ENCODE measurements around the gene TREML1.

TREML1 gene

DNA sequence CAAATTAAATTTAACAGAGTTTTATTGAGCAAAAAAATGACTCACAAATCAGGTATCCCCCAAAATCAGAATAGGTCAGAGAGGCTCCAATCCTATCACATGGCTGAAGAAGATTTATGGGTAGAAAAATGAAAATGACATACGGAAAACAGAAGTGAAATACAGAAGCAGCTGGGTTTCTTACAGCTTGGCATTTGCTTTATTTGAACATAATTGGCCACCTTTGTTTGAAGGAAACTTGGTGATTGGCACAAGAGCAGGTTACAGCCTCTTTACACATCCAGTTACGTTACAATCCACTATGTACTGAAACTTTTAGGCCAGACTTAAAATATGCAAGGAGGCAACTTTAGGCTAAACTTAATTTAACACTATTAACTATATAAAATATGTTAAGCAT is 20.5 kb upstream of the TREML1 start (continued):
- TF ChIP-seq TRIM28 (IDR thresholded peaks at IDR 0.05; ENCODE audit: borderline replicate concordance, low read length): no peak

- TF ChIP-seq ZNF785 (tag by site-specific recombination; IDR thresholded peaks at IDR 0.05) (no peak), ZNF302 (tag by site-specific recombination; IDR thresholded peaks at IDR 0.05; ENCODE audit: low read depth) (no peak)
- TF ChIP-seq, protein P1, sequence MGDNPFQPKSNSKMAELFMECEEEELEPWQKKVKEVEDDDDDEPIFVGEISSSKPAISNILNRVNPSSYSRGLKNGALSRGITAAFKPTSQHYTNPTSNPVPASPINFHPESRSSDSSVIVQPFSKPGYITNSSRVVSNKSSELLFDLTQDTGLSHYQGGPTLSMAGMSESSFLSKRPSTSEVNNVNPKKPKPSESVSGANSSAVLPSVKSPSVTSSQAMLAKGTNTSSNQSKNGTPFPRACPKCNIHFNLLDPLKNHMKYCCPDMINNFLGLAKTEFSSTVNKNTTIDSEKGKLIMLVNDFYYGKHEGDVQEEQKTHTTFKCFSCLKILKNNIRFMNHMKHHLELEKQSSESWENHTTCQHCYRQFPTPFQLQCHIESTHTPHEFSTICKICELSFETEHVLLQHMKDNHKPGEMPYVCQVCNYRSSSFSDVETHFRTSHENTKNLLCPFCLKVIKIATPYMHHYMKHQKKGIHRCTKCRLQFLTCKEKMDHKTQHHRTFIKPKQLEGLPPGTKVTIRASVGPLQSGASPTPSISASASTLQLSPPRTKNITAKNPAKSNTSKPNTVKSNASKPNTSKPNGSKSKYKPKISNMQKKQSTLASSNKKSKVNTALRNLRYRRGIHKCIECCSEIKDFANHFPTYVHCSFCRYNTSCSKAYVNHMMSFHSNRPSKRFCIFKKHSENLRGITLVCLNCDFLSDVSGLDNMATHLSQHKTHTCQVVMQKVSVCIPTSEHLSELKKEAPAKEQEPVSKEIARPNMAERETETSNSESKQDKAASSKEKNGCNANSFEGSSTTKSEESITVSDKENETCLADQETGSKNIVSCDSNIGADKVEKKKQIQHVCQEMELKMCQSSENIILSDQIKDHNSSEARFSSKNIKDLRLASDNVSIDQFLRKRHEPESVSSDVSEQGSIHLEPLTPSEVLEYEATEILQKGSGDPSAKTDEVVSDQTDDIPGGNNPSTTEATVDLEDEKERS (tag by site-specific recombination; IDR thresholded peaks at IDR 0.05): no peak
- no peak overlapping the region for H3K27ac ChIP-seq (ENCODE audit: extremely low read depth, low read depth, low read length)
Observed at GRCh38 chr6:41171908-41172307, 17.8 kb upstream of the TREML1 start.

DNA sequence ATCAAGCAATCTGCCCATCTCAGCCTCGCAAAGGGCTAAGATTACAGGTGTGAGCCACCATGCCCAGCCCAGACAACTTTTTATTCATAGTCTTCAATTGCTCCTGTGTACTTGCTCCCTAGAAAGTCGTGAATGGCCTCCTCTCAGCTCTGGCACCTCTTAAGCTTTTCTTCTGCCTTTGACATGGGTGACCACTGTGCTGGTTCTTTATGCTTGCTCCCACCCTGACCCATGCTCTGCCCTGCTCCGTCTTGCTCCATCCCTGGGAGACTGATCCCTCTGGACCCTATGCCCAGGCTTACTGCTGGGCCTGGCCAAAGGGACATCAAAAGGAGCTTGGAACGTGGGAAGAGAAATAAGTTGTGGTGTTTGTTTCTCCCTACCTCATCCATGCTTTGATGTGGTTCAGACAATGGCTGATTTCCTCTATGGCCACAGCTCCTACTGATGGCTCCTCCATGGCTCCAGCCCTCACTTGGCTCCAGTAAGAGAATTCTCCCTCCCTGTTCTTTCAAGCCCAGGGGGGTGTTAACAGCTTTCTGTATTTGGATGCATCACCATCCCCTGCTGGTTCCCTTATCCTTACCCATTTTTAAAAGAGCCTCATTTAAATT is 16.5 kb upstream of the TREML1 start:
- H3K4me1 ChIP-seq (ENCODE audit: control insufficient read depth, insufficient read depth, low read length): no peaks in the 10 kb centered on the region
- ChIA-PET CTCF (interaction anchor here (0.6 to 1.4 kb wide), 6 partner anchors 11 to 1820 kb away, joined by 3 to 5 read pairs (median 4); no protein-coding TSS in a partner anchor), POLR2A (no interaction called here)
- TF ChIP-seq, protein P1 (tag by site-specific recombination; IDR thresholded peaks at IDR 0.05): no peak
- TF ChIP-seq, protein P2, sequence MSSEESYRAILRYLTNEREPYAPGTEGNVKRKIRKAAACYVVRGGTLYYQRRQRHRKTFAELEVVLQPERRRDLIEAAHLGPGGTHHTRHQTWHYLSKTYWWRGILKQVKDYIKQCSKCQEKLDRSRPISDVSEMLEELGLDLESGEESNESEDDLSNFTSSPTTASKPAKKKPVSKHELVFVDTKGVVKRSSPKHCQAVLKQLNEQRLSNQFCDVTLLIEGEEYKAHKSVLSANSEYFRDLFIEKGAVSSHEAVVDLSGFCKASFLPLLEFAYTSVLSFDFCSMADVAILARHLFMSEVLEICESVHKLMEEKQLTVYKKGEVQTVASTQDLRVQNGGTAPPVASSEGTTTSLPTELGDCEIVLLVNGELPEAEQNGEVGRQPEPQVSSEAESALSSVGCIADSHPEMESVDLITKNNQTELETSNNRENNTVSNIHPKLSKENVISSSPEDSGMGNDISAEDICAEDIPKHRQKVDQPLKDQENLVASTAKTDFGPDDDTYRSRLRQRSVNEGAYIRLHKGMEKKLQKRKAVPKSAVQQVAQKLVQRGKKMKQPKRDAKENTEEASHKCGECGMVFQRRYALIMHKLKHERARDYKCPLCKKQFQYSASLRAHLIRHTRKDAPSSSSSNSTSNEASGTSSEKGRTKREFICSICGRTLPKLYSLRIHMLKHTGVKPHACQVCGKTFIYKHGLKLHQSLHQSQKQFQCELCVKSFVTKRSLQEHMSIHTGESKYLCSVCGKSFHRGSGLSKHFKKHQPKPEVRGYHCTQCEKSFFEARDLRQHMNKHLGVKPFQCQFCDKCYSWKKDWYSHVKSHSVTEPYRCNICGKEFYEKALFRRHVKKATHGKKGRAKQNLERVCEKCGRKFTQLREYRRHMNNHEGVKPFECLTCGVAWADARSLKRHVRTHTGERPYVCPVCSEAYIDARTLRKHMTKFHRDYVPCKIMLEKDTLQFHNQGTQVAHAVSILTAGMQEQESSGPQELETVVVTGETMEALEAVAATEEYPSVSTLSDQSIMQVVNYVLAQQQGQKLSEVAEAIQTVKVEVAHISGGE (tag by site-specific recombination; conservative IDR thresholded peaks at IDR 0.05; ENCODE audit: low read depth): no peak
- TF ChIP-seq ZNF792 (tag by site-specific recombination; IDR thresholded peaks at IDR 0.05) (no peak), WT1 (tag by site-specific recombination; IDR thresholded peaks at IDR 0.05) (no peak)
- no peaks in the 10 kb centered on the region for H3K36me3 ChIP-seq (ENCODE audit: control insufficient read depth in 2 of 2, insufficient read depth in 1 of 2, low read length in 2 of 2)
- no peak overlapping the region for H3K4me3 ChIP-seq (ENCODE audit: low read depth, low read length)
- no peak overlapping the region for H3K27ac ChIP-seq (ENCODE audit: extremely low read depth, low read depth, low read length)
- no peaks in the 10 kb centered on the region for H3K9me3 ChIP-seq (ENCODE audit: control insufficient read depth, insufficient read depth, low read depth, low read length)

More at GRCh38 chr6:41171908-41172307, 17.8 kb upstream of the TREML1 start:
- ChIA-PET CTCF (no interaction called here), POLR2A (no interaction called here)
- H3K36me3 ChIP-seq (ENCODE audit: control insufficient read depth in 2 of 2, insufficient read depth in 1 of 2, low read length in 2 of 2): no peaks in the 10 kb centered on the region
- H3K4me3 ChIP-seq (ENCODE audit: low read depth, low read length): no peak overlapping the region
- no peaks in the 10 kb centered on the region for H3K4me1 ChIP-seq (ENCODE audit: control insufficient read depth, insufficient read depth, low read length)
- no peaks in the 10 kb centered on the region for H3K9me3 ChIP-seq (ENCODE audit: control insufficient read depth, insufficient read depth, low read depth, low read length)
